Keratinocyte (primary cell): Measurements from ENCODE around the gene CNGA2. TPM values are rescaled to one million over a fixed set of nuclear protein-coding genes. Genes with fewer than 3 reads are reported as not detected.

Experiments
- DNase-seq: peaks from one replicate; pipeline ENCODE4 v3.0.0-alpha.2; 2011; ENCODE audit warnings: low read depth, missing footprints, low spot score
- FAIRE-seq: peaks from 2 replicates; lab custom pipeline; 2011; peaks lifted over from hg19 to GRCh38; lab: Jason Lieb, UNC
- H2AFZ ChIP-seq: 2 replicates; pipeline ENCODE4 v1.6.0; 2012; ENCODE audit warnings: low read length, control low read depth, inconsistent platforms; ENCODE audit not compliant: control insufficient read depth
- H3K27ac ChIP-seq: 2 replicates; pipeline ENCODE4 v1.5.1; 2011; ENCODE audit warnings: low read length; ENCODE audit not compliant: control insufficient read depth, insufficient read depth
- H3K27me3 ChIP-seq: 3 replicates; pipeline ENCODE4 v1.6.0; 2011; ENCODE audit warnings: low read length; ENCODE audit not compliant: control insufficient read depth, insufficient read depth; ENCODE audit errors: extremely low read depth
- H3K36me3 ChIP-seq, 2 experiments: 2 replicates in 1 of 2; 3 replicates in 1 of 2; pipeline ENCODE4 v1.5.1; 2011; ENCODE audit warnings: low read length in 2 of 2, mild to moderate bottlenecking in 1 of 2; ENCODE audit not compliant: control insufficient read depth in 2 of 2, insufficient read depth in 2 of 2; ENCODE audit errors: extremely low read depth in 1 of 2
- H3K4me1 ChIP-seq: 3 replicates; pipeline ENCODE4 v1.5.1; 2011; ENCODE audit warnings: low read length; ENCODE audit not compliant: control insufficient read depth, insufficient read depth; ENCODE audit errors: extremely low read depth
- H3K4me2 ChIP-seq: 3 replicates; pipeline ENCODE4 v1.6.0; 2011; ENCODE audit warnings: low read depth, low read length; ENCODE audit not compliant: control insufficient read depth, insufficient read depth; ENCODE audit errors: extremely low read depth
- H3K4me3 ChIP-seq, 3 experiments: fragments of 200-600 bp in 1 of 3; sonication (generic) in 1 of 3; 2 replicates in 2 of 3; 3 replicates in 1 of 3; pipeline ENCODE4 v1.5.1; 2011 to 2016; ENCODE audit warnings: low read length in 3 of 3, mild to moderate bottlenecking in 3 of 3, control low read depth in 2 of 3, inconsistent platforms in 1 of 3, low read depth in 1 of 3, mixed read lengths in 1 of 3, mixed run types in 1 of 3, moderate library complexity in 1 of 3; ENCODE audit not compliant: control insufficient read depth in 2 of 3, insufficient read depth in 2 of 3; ENCODE audit errors: extremely low read depth in 1 of 3
- H3K79me2 ChIP-seq: 2 replicates; pipeline ENCODE4 v1.6.0; 2012; ENCODE audit warnings: low read length; ENCODE audit not compliant: control insufficient read depth, insufficient read depth
- H3K9ac ChIP-seq: 3 replicates; pipeline ENCODE4 v1.6.0; 2011; ENCODE audit warnings: low read length; ENCODE audit not compliant: control insufficient read depth, insufficient read depth; ENCODE audit errors: extremely low read depth
- H3K9me1 ChIP-seq: 3 replicates; pipeline ENCODE4 v1.6.0; 2011; ENCODE audit warnings: low read length; ENCODE audit not compliant: control insufficient read depth, insufficient read depth; ENCODE audit errors: extremely low read depth
- H3K9me3 ChIP-seq: 2 replicates; pipeline ENCODE4 v1.5.1; 2012; ENCODE audit warnings: low read depth, low read length; ENCODE audit not compliant: control insufficient read depth
- H4K20me1 ChIP-seq: 3 replicates; pipeline ENCODE4 v1.6.0; 2011; ENCODE audit warnings: low read length; ENCODE audit not compliant: control insufficient read depth, insufficient read depth; ENCODE audit errors: extremely low read depth
- CTCF ChIP-seq, 3 experiments: IDR thresholded peaks in 1 of 3; conservative IDR thresholded peaks in 1 of 3; optimal IDR thresholded peaks in 1 of 3; 2 replicates in 2 of 3; 3 replicates in 1 of 3; pipeline versions ENCODE3 to v1.5.1; 2011; ENCODE audit warnings: low read length in 3 of 3, mild to moderate bottlenecking in 3 of 3, moderate library complexity in 2 of 3, control low read depth in 1 of 3, inconsistent platforms in 1 of 3; ENCODE audit not compliant: insufficient read depth in 2 of 3; ENCODE audit errors: extremely low read depth in 1 of 3
- EZH2 ChIP-seq: IDR thresholded peaks from one replicate; pipeline ENCODE4 v1.6.1; 2012; ENCODE audit warnings: inconsistent platforms, mild to moderate bottlenecking, low read length, moderate library complexity
- dilution Hi-C: fragments of 300-500 bp; cut with MboI; formaldehyde crosslinking; loops from one replicate; pipeline ENCODE4 v1.7.0; 2020; ENCODE audit warnings: low sequenced_read_pairs; ENCODE audit not compliant: extremely low pct_ligation_motif_present
- polyA plus RNA-seq, 5 experiments: library from polyadenylated mRNA; depleted of rRNA in 3 of 5; stranded (reverse) in 3 of 5; stranded (forward) in 1 of 5; unstranded in 1 of 5; fragments of >200 nt; gene quantifications; 1 replicate in 1 of 5; 2 replicates in 3 of 5; 3 replicates in 1 of 5; pipeline versions ENCODE4 v1.2.1 to v1.2.3, GENCODE V29; 2011 to 2012; ENCODE audit warnings: missing spikeins in 2 of 5, low read depth in 1 of 5, low replicate concordance in 1 of 5

The CNGA2 gene
- polyA plus RNA-seq, 1 donor (not counting 4 experiments of a cell fraction or from before 2014, with no cell fraction given), result not detected

DNA sequence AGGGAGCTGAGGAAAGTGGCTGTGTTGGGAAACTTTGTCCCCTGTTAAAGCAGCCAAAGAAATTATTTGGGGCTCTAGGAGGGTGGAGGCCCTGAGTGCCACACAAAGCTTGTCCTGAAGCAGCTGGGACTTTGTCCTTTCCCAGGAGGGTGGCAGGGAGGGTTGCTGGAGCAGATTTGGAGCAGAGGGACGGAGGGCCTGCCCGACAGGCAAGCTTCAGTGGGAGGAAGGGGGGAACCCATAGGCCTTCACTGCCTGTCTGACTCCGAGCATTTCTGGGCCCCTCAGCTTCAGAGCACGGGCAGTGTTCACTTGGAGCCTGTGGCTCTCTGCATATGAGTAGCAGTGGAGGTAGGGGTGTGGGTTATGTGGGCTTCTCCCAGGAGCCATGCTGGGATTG is 7.2 kb upstream of the CNGA2 start:
- dilution Hi-C loops, result loop anchor here (25.0 kb wide), 1 partner anchor 910 kb away; the partner anchor contains the start of gene GABRQ
- no peak overlapping the region for H3K4me3 ChIP-seq

GRCh38 chrX:151729056-151729725 is 5.4 kb upstream of the CNGA2 start:
- Histone ChIP-seq H3K9me1 (no peaks in the 10 kb centered on the region), H3K79me2 (no peaks in the 10 kb centered on the region), H2AFZ (no peak overlapping the region), H3K27me3 (no peaks in the 10 kb centered on the region), H4K20me1 (no peaks in the 10 kb centered on the region), H3K4me3 (no peak overlapping the region), H3K4me1 (no peaks in the 10 kb centered on the region), H3K4me2 (no peak overlapping the region), H3K27ac (no peak overlapping the region), H3K36me3 (no peaks in the 10 kb centered on the region), H3K9ac (no peak overlapping the region), H3K9me3 (no peaks in the 10 kb centered on the region)
- FAIRE-seq (no peak), DNase-seq (no peak)
- no peak for TF ChIP-seq EZH2
- no peak for TF ChIP-seq CTCF (optimal IDR thresholded peaks at IDR 0.05 in 1 of 3, IDR thresholded peaks at IDR 0.05 in 1 of 3, conservative IDR thresholded peaks at IDR 0.05 in 1 of 3; ENCODE audit: extremely low read depth in 1 of 3, insufficient read depth in 2 of 3, low read length in 3 of 3)
- dilution Hi-C loops, result loop anchor here (25.0 kb wide), 1 partner anchor 908 kb away; the partner anchor contains the start of gene GABRQ

More for the DNA sequence above, 7.2 kb upstream of the CNGA2 start:
- peaks cover 3% of the 10 kb centered on the region for H3K9me3 ChIP-seq
- no peak overlapping the region for H2AFZ ChIP-seq
- no peak overlapping the region for H3K4me2 ChIP-seq
- H3K36me3 ChIP-seq, result no peaks in the 10 kb centered on the region
- no peaks in the 10 kb centered on the region for H3K79me2 ChIP-seq
- FAIRE-seq (no peak), DNase-seq (no peak)
- no peaks in the 10 kb centered on the region for H3K9me1 ChIP-seq
- no peaks in the 10 kb centered on the region for H3K4me1 ChIP-seq
- H4K20me1 ChIP-seq, result no peaks in the 10 kb centered on the region
- no peaks in the 10 kb centered on the region for H3K27me3 ChIP-seq
- H3K9ac ChIP-seq, result no peak overlapping the region
- no peak overlapping the region for H3K27ac ChIP-seq
- TF ChIP-seq CTCF (optimal IDR thresholded peaks at IDR 0.05 in 1 of 3, IDR thresholded peaks at IDR 0.05 in 1 of 3, conservative IDR thresholded peaks at IDR 0.05 in 1 of 3; ENCODE audit: extremely low read depth in 1 of 3, insufficient read depth in 2 of 3, low read length in 3 of 3) (no peak), EZH2 (no peak)
